WTC11 (cell line): Measurements from ENCODE around the gene GPR12.

Source experiments
- ETV6 ChIP-seq: sonication (generic); formaldehyde crosslinking; IDR thresholded peaks from 2 replicates; pipeline ENCODE4 v1.8.1; 2022; ENCODE audit warnings: mild to moderate bottlenecking, missing genetic modification reagents
- FOXP1 ChIP-seq: sonication (generic); formaldehyde crosslinking; IDR thresholded peaks from 2 replicates; pipeline ENCODE4 v1.8.0; 2022; ENCODE audit warnings: missing genetic modification reagents, mild to moderate bottlenecking, moderate library complexity, borderline replicate concordance
- JUN ChIP-seq: sonication (generic); formaldehyde crosslinking; IDR thresholded peaks from 2 replicates; pipeline ENCODE4 v1.8.0; 2023; ENCODE audit warnings: mild to moderate bottlenecking, missing genetic modification reagents
- KAT7 ChIP-seq: sonication (generic); formaldehyde crosslinking; IDR thresholded peaks from 2 replicates; pipeline ENCODE4 v1.8.1; 2023; ENCODE audit warnings: missing genetic modification reagents, mild to moderate bottlenecking, borderline replicate concordance
- RORB ChIP-seq: fragments of 250-450 bp; sonication (Bioruptor Pico); IDR thresholded peaks from 2 replicates; pipeline ENCODE4 v1.9.0; 2021; ENCODE audit warnings: mild to moderate bottlenecking
- ZNF317 ChIP-seq: sonication (generic); formaldehyde crosslinking; IDR thresholded peaks from 2 replicates; pipeline ENCODE4 v1.8.1; 2023; ENCODE audit warnings: low read depth, mild to moderate bottlenecking, moderate library complexity, missing genetic modification reagents, borderline replicate concordance
- TF ChIP-seq, protein P1 (sequence below): sonication (generic); formaldehyde crosslinking; IDR thresholded peaks from 2 replicates; pipeline ENCODE4 v1.8.1; 2023; ENCODE audit warnings: mild to moderate bottlenecking, missing genetic modification reagents, moderate library complexity
- TF ChIP-seq, protein P2 (sequence below): fragments of 200-600 bp; IDR thresholded peaks from 2 replicates; pipeline ENCODE4 v1.8.0; 2022; ENCODE audit warnings: antibody characterized with exemption
- TF ChIP-seq, protein P3 (sequence below): sonication (generic); formaldehyde crosslinking; conservative IDR thresholded peaks from 2 replicates; pipeline ENCODE4 v1.8.1; 2022; ENCODE audit warnings: mild to moderate bottlenecking, missing genetic modification reagents
- TF ChIP-seq, protein P4 (sequence below): sonication (generic); formaldehyde crosslinking; IDR thresholded peaks from 2 replicates; pipeline ENCODE4 v1.8.0; 2023; ENCODE audit warnings: mild to moderate bottlenecking, missing genetic modification reagents
- TF ChIP-seq, protein P5 (sequence below): sonication (generic); formaldehyde crosslinking; IDR thresholded peaks from 2 replicates; pipeline ENCODE4 v1.8.0; 2022; ENCODE audit warnings: mild to moderate bottlenecking, missing genetic modification reagents
- TF ChIP-seq, protein P6 (sequence below): sonication (generic); formaldehyde crosslinking; conservative IDR thresholded peaks from 2 replicates; pipeline ENCODE4 v1.8.1; 2023; ENCODE audit warnings: mild to moderate bottlenecking, low read depth, missing genetic modification reagents, moderate library complexity
- TF ChIP-seq, protein P7 (sequence below): sonication (generic); formaldehyde crosslinking; IDR thresholded peaks from 2 replicates; pipeline ENCODE4 v1.8.0; 2022; ENCODE audit warnings: mild to moderate bottlenecking, missing genetic modification reagents

DNA sequence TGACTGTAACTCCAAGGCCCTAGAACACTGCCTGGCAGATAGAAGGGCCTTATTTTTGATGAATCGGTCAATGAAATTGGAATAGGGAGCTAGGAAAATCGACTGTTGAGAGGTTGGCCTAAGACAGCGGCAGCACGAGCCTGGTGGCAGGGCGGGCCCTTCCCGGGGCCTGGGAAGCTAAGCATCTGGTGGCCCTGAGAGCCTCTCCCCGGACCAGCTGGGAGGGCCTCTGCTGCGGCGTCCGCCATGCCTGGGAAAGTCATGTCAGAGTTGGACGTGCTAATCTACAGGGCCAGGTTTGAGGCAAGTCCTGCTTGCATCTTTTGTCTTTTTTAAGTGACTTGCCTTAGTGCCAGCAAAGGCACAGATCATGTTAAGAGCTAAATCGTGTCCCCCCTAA lies 11.2 kb upstream of the GPR12 start:
- TF ChIP-seq KAT7 (no peak), JUN (CRISPR knock-in tag) (no peak), ETV6 (CRISPR knock-in tag) (no peak), RORB (CRISPR knock-in tag) (no peak), ZNF317 (CRISPR knock-in tag) (no peak), FOXP1 (no peak)
- TF ChIP-seq, protein P1, sequence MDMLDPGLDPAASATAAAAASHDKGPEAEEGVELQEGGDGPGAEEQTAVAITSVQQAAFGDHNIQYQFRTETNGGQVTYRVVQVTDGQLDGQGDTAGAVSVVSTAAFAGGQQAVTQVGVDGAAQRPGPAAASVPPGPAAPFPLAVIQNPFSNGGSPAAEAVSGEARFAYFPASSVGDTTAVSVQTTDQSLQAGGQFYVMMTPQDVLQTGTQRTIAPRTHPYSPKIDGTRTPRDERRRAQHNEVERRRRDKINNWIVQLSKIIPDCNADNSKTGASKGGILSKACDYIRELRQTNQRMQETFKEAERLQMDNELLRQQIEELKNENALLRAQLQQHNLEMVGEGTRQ (CRISPR knock-in tag): no peak
- TF ChIP-seq, protein P2, sequence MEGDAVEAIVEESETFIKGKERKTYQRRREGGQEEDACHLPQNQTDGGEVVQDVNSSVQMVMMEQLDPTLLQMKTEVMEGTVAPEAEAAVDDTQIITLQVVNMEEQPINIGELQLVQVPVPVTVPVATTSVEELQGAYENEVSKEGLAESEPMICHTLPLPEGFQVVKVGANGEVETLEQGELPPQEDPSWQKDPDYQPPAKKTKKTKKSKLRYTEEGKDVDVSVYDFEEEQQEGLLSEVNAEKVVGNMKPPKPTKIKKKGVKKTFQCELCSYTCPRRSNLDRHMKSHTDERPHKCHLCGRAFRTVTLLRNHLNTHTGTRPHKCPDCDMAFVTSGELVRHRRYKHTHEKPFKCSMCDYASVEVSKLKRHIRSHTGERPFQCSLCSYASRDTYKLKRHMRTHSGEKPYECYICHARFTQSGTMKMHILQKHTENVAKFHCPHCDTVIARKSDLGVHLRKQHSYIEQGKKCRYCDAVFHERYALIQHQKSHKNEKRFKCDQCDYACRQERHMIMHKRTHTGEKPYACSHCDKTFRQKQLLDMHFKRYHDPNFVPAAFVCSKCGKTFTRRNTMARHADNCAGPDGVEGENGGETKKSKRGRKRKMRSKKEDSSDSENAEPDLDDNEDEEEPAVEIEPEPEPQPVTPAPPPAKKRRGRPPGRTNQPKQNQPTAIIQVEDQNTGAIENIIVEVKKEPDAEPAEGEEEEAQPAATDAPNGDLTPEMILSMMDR: no peak
- TF ChIP-seq, protein P3, sequence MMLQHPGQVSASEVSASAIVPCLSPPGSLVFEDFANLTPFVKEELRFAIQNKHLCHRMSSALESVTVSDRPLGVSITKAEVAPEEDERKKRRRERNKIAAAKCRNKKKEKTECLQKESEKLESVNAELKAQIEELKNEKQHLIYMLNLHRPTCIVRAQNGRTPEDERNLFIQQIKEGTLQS (CRISPR knock-in tag): no peak
- TF ChIP-seq, protein P4, sequence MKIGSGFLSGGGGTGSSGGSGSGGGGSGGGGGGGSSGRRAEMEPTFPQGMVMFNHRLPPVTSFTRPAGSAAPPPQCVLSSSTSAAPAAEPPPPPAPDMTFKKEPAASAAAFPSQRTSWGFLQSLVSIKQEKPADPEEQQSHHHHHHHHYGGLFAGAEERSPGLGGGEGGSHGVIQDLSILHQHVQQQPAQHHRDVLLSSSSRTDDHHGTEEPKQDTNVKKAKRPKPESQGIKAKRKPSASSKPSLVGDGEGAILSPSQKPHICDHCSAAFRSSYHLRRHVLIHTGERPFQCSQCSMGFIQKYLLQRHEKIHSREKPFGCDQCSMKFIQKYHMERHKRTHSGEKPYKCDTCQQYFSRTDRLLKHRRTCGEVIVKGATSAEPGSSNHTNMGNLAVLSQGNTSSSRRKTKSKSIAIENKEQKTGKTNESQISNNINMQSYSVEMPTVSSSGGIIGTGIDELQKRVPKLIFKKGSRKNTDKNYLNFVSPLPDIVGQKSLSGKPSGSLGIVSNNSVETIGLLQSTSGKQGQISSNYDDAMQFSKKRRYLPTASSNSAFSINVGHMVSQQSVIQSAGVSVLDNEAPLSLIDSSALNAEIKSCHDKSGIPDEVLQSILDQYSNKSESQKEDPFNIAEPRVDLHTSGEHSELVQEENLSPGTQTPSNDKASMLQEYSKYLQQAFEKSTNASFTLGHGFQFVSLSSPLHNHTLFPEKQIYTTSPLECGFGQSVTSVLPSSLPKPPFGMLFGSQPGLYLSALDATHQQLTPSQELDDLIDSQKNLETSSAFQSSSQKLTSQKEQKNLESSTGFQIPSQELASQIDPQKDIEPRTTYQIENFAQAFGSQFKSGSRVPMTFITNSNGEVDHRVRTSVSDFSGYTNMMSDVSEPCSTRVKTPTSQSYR (CRISPR knock-in tag): no peak
- TF ChIP-seq, protein P5, sequence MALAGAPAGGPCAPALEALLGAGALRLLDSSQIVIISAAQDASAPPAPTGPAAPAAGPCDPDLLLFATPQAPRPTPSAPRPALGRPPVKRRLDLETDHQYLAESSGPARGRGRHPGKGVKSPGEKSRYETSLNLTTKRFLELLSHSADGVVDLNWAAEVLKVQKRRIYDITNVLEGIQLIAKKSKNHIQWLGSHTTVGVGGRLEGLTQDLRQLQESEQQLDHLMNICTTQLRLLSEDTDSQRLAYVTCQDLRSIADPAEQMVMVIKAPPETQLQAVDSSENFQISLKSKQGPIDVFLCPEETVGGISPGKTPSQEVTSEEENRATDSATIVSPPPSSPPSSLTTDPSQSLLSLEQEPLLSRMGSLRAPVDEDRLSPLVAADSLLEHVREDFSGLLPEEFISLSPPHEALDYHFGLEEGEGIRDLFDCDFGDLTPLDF (CRISPR knock-in tag): no peak
- TF ChIP-seq, protein P6, sequence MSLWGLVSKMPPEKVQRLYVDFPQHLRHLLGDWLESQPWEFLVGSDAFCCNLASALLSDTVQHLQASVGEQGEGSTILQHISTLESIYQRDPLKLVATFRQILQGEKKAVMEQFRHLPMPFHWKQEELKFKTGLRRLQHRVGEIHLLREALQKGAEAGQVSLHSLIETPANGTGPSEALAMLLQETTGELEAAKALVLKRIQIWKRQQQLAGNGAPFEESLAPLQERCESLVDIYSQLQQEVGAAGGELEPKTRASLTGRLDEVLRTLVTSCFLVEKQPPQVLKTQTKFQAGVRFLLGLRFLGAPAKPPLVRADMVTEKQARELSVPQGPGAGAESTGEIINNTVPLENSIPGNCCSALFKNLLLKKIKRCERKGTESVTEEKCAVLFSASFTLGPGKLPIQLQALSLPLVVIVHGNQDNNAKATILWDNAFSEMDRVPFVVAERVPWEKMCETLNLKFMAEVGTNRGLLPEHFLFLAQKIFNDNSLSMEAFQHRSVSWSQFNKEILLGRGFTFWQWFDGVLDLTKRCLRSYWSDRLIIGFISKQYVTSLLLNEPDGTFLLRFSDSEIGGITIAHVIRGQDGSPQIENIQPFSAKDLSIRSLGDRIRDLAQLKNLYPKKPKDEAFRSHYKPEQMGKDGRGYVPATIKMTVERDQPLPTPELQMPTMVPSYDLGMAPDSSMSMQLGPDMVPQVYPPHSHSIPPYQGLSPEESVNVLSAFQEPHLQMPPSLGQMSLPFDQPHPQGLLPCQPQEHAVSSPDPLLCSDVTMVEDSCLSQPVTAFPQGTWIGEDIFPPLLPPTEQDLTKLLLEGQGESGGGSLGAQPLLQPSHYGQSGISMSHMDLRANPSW (CRISPR knock-in tag): no peak
- TF ChIP-seq, protein P7, sequence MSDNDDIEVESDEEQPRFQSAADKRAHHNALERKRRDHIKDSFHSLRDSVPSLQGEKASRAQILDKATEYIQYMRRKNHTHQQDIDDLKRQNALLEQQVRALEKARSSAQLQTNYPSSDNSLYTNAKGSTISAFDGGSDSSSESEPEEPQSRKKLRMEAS (CRISPR knock-in tag): no peak
